Measurements from ENCODE around the gene RTF2.

DNA sequence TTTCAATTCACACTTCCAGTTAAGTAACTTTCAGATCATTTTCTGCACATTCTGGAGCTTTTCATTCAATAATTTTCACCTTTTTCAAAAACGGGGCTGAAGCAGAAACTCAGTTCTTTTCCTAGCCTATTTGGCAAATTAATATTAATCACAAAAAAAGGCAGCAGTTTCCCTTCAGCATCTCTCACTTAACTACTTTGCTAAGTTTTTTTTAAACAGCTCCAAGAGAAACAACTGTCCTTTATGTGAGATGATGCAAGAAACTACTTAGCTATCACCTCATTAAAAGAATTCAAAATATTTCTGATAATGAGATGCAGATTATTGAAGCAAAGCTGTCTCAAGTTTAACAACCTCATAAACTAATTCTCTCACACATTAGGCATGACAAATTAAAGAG, 44.5 kb upstream of the RTF2 start:
- TF ChIP-seq, protein P1, sequence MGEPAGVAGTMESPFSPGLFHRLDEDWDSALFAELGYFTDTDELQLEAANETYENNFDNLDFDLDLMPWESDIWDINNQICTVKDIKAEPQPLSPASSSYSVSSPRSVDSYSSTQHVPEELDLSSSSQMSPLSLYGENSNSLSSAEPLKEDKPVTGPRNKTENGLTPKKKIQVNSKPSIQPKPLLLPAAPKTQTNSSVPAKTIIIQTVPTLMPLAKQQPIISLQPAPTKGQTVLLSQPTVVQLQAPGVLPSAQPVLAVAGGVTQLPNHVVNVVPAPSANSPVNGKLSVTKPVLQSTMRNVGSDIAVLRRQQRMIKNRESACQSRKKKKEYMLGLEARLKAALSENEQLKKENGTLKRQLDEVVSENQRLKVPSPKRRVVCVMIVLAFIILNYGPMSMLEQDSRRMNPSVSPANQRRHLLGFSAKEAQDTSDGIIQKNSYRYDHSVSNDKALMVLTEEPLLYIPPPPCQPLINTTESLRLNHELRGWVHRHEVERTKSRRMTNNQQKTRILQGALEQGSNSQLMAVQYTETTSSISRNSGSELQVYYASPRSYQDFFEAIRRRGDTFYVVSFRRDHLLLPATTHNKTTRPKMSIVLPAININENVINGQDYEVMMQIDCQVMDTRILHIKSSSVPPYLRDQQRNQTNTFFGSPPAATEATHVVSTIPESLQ (CRISPR knock-in tag; conservative IDR thresholded peaks at IDR 0.05), result no peak
- TF ChIP-seq RBM22 (optimal IDR thresholded peaks at IDR 0.05; ENCODE audit: low read length) (no peak), FOXA1 (IDR thresholded peaks at IDR 0.05) (no peak), FOXA1 (CRISPR knock-in tag; IDR thresholded peaks at IDR 0.05) (no peak), RAD21 (CRISPR knock-in tag; IDR thresholded peaks at IDR 0.05) (no peak)
- TF ChIP-seq, protein P2, sequence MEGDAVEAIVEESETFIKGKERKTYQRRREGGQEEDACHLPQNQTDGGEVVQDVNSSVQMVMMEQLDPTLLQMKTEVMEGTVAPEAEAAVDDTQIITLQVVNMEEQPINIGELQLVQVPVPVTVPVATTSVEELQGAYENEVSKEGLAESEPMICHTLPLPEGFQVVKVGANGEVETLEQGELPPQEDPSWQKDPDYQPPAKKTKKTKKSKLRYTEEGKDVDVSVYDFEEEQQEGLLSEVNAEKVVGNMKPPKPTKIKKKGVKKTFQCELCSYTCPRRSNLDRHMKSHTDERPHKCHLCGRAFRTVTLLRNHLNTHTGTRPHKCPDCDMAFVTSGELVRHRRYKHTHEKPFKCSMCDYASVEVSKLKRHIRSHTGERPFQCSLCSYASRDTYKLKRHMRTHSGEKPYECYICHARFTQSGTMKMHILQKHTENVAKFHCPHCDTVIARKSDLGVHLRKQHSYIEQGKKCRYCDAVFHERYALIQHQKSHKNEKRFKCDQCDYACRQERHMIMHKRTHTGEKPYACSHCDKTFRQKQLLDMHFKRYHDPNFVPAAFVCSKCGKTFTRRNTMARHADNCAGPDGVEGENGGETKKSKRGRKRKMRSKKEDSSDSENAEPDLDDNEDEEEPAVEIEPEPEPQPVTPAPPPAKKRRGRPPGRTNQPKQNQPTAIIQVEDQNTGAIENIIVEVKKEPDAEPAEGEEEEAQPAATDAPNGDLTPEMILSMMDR (CRISPR knock-in tag; IDR thresholded peaks at IDR 0.05), result no peak
- TF ChIP-seq, protein P3, sequence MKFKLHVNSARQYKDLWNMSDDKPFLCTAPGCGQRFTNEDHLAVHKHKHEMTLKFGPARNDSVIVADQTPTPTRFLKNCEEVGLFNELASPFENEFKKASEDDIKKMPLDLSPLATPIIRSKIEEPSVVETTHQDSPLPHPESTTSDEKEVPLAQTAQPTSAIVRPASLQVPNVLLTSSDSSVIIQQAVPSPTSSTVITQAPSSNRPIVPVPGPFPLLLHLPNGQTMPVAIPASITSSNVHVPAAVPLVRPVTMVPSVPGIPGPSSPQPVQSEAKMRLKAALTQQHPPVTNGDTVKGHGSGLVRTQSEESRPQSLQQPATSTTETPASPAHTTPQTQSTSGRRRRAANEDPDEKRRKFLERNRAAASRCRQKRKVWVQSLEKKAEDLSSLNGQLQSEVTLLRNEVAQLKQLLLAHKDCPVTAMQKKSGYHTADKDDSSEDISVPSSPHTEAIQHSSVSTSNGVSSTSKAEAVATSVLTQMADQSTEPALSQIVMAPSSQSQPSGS (CRISPR knock-in tag; IDR thresholded peaks at IDR 0.05), result no peak
- TF ChIP-seq, protein P4, sequence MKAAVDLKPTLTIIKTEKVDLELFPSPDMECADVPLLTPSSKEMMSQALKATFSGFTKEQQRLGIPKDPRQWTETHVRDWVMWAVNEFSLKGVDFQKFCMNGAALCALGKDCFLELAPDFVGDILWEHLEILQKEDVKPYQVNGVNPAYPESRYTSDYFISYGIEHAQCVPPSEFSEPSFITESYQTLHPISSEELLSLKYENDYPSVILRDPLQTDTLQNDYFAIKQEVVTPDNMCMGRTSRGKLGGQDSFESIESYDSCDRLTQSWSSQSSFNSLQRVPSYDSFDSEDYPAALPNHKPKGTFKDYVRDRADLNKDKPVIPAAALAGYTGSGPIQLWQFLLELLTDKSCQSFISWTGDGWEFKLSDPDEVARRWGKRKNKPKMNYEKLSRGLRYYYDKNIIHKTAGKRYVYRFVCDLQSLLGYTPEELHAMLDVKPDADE (CRISPR knock-in tag; IDR thresholded peaks at IDR 0.05), result no peak
